NB4 (cell line): ENCODE results near the gene RUFY3.

Experiments
- CTCF ChIP-seq: IDR thresholded peaks from one replicate; pipeline ENCODE4 v1.5.1; 2012; ENCODE audit warnings: low read depth, low read length
- MAX ChIP-seq: IDR thresholded peaks from 2 replicates; pipeline ENCODE4 v1.6.1; 2011; ENCODE audit warnings: low read depth, low read length
- MYC ChIP-seq: IDR thresholded peaks from 2 replicates; pipeline ENCODE4 v1.6.1; 2011; ENCODE audit warnings: low read depth, low read length
- POLR2A ChIP-seq: IDR thresholded peaks from 2 replicates; pipeline ENCODE4 v1.6.1; 2011; ENCODE audit warnings: mild to moderate bottlenecking; ENCODE audit not compliant: insufficient read length; ENCODE audit errors: extremely low read depth

DNA sequence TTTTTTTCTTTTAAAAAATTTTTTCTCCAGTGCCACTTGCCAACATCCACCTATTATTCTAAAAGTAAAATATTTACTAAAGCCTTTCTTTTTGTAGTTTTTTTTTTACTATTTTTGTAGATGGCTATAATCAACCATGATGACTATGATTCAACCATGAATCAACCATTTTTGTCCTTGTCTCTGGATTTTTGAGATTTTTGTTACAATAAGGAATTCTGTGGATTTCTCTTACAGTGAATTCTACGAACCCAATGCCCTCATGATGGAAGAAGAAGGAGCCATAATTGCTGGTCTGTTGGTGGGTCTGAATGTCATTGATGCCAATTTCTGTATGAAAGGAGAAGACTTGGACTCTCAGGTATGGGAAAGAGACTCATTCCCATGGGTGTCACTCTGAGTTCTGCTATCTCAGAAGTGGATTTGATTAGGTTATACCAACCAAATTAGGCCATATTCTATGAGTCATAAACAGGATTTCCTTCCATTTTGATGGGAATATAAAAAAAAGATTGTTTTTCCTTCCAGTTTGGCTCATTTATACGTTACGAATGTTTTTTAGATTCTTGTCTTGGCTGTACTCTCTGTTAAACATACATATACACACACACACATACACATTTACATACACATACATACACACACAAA is 46.7 kb downstream of the RUFY3 start:
- TF ChIP-seq CTCF (no peak), POLR2A (no peak), MYC (no peak), MAX (no peak)
